Central memory CD8-positive, alpha-beta T cell (primary cell): ENCODE results near the gene NOPCHAP1.

ENCODE experiments used
- ATAC-seq: fragments of 150-1000 bp; cut with Tn5 transposase; replicated peaks from 2 replicates; pipeline ENCODE4 v1.10.0; 2022; ENCODE audit warnings: mild to moderate bottlenecking, moderate FRiP score, moderate number of reproducible peaks; ENCODE audit not compliant: poor library complexity, severe bottlenecking; ENCODE audit errors: extremely low read depth
- DNase-seq, 2 donors: peaks; one replicate each; pipeline ENCODE4 v3.0.0; 2021; ENCODE audit warnings: low spot score in 2 of 2
- H3K27ac Mint-ChIP-seq: one replicate; pipeline ENCODE4 v1.8.0; 2022; ENCODE audit warnings: low read depth, mild to moderate bottlenecking, moderate library complexity, mixed read lengths
- H3K27me3 Mint-ChIP-seq: one replicate; pipeline ENCODE4 v1.8.0; 2022; ENCODE audit warnings: mixed read lengths
- H3K36me3 Mint-ChIP-seq: one replicate; pipeline ENCODE4 v1.8.0; 2022; ENCODE audit warnings: mild to moderate bottlenecking, moderate library complexity, mixed read lengths; ENCODE audit not compliant: insufficient read depth
- H3K4me1 Mint-ChIP-seq: one replicate; pipeline ENCODE4 v1.8.0; 2022; ENCODE audit warnings: mixed read lengths
- H3K4me3 Mint-ChIP-seq: one replicate; pipeline ENCODE4 v1.8.0; 2022; ENCODE audit warnings: mild to moderate bottlenecking, moderate library complexity, mixed read lengths
- H3K9me3 Mint-ChIP-seq: one replicate; pipeline ENCODE4 v1.8.0; 2022; ENCODE audit warnings: mixed read lengths

NOPCHAP1 gene

DNA sequence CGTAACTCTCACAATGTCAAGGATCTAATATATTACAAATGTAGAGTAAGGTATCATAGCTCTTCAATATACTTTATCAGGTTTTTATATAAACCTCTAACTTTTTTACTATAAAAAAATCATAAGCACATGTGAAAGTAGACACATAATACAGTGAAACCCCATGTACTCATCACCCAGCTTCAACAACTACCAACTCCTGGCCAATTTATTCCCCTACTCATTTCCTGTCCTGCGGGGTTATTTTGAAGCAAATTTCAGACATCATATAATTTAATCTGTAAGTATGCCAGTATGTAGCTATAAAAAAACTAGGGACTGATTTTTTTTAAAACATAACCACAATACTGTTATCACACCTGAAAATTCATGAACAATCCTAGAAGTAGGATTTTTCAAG is 47.7 kb downstream of the NOPCHAP1 start:
- DNase-seq, result no peak
- Mint-ChIP-seq H3K4me1 (peaks cover 17% of the 10 kb centered on the region), H3K27me3 (no peaks in the 10 kb centered on the region), H3K36me3 (peaks cover 4% of the 10 kb centered on the region), H3K4me3 (no peak overlapping the region), H3K9me3 (no peaks in the 10 kb centered on the region), H3K27ac (no peak overlapping the region)
- ATAC-seq, result no peak
